H9 (cell line): ENCODE measurements around the gene SIN3A. TPM values are rescaled to one million over a fixed set of nuclear protein-coding genes. Genes with fewer than 3 reads are reported as not detected.

ENCODE experiments used
- DNase-seq: peaks from one replicate; pipeline ENCODE4 v3.0.0-alpha.2; 2017
- H2AFZ ChIP-seq: one replicate; pipeline ENCODE4 v1.6.1; 2013; ENCODE audit warnings: mild to moderate bottlenecking, low read length, control low read depth, moderate library complexity
- H2AK5ac ChIP-seq: 2 replicates; pipeline ENCODE4 v1.6.1; 2013; ENCODE audit warnings: low read length, control low read depth, mixed read lengths; ENCODE audit not compliant: insufficient read length
- H2BK120ac ChIP-seq: one replicate; pipeline ENCODE4 v1.6.1; 2013; ENCODE audit warnings: low read depth, mild to moderate bottlenecking, low read length, control low read depth, inconsistent platforms; ENCODE audit not compliant: poor library complexity, severe bottlenecking
- H2BK12ac ChIP-seq: 2 replicates; pipeline ENCODE4 v1.6.1; 2013; ENCODE audit warnings: low read length, control low read depth, mixed read lengths, low read depth; ENCODE audit not compliant: insufficient read length
- H2BK15ac ChIP-seq: 2 replicates; pipeline ENCODE4 v1.6.1; 2013; ENCODE audit warnings: low read depth, low read length, control low read depth
- H2BK20ac ChIP-seq: one replicate; pipeline ENCODE4 v1.6.1; 2013; ENCODE audit warnings: low read depth, mild to moderate bottlenecking, low read length, control low read depth, inconsistent platforms; ENCODE audit not compliant: poor library complexity, severe bottlenecking
- H2BK5ac ChIP-seq: 2 replicates; pipeline ENCODE4 v1.6.1; 2013; ENCODE audit warnings: low read length, control low read depth, mixed read lengths; ENCODE audit not compliant: insufficient read length
- H3K14ac ChIP-seq: 2 replicates; pipeline ENCODE4 v1.6.1; 2013; ENCODE audit warnings: low read length, control low read depth; ENCODE audit not compliant: insufficient read depth
- H3K18ac ChIP-seq: 2 replicates; pipeline ENCODE4 v1.6.1; 2013; ENCODE audit warnings: low read depth, mild to moderate bottlenecking, mixed read lengths, low read length, control low read depth; ENCODE audit not compliant: insufficient read length
- H3K23ac ChIP-seq: 2 replicates; pipeline ENCODE4 v1.6.1; 2013; ENCODE audit warnings: low read length, control low read depth, mixed read lengths, low read depth; ENCODE audit not compliant: insufficient read length
- H3K23me2 ChIP-seq: 2 replicates; pipeline ENCODE4 v1.6.1; 2013; ENCODE audit warnings: low read depth, mild to moderate bottlenecking, mixed read lengths, low read length, control low read depth; ENCODE audit not compliant: insufficient read length, poor library complexity, severe bottlenecking
- H3K27ac ChIP-seq: 2 replicates; pipeline ENCODE4 v1.5.1; 2013; ENCODE audit warnings: low read length, control low read depth, mixed read lengths, low read depth; ENCODE audit not compliant: insufficient read length
- H3K27me3 ChIP-seq: 2 replicates; pipeline ENCODE4 v1.6.1; 2013; ENCODE audit warnings: low read length, control low read depth, inconsistent platforms; ENCODE audit not compliant: insufficient read depth
- H3K4ac ChIP-seq: 2 replicates; pipeline ENCODE4 v1.6.1; 2013; ENCODE audit warnings: low read depth, mild to moderate bottlenecking, control low read depth, inconsistent platforms, low read length, moderate library complexity
- H3K4me1 ChIP-seq: 2 replicates; pipeline ENCODE4 v1.6.1; 2013; ENCODE audit warnings: low read length, control low read depth, inconsistent platforms; ENCODE audit not compliant: insufficient read depth
- H3K4me2 ChIP-seq: 2 replicates; pipeline ENCODE4 v1.6.1; 2013; ENCODE audit warnings: low read length, control low read depth, mixed read lengths; ENCODE audit not compliant: insufficient read length, insufficient read depth
- H3K56ac ChIP-seq: 2 replicates; pipeline ENCODE4 v1.6.1; 2013; ENCODE audit warnings: low read depth, mild to moderate bottlenecking, mixed read lengths, low read length, control low read depth; ENCODE audit not compliant: insufficient read length
- H3K79me1 ChIP-seq: 2 replicates; pipeline ENCODE4 v1.6.1; 2013; ENCODE audit warnings: low read depth, mild to moderate bottlenecking, moderate library complexity, low read length, control low read depth, inconsistent platforms; ENCODE audit not compliant: insufficient read depth, poor library complexity, severe bottlenecking
- H3K79me2 ChIP-seq: 2 replicates; pipeline ENCODE4 v1.6.1; 2013; ENCODE audit warnings: low read length, control low read depth, inconsistent platforms; ENCODE audit not compliant: insufficient read depth
- H3K9ac ChIP-seq: 2 replicates; pipeline ENCODE4 v1.6.1; 2013; ENCODE audit warnings: low read length, control low read depth, mixed read lengths; ENCODE audit not compliant: insufficient read length; ENCODE audit errors: extremely low read depth
- H3K9me3 ChIP-seq: one replicate; pipeline ENCODE4 v1.6.1; 2013; ENCODE audit warnings: low read depth, low read length, inconsistent platforms; ENCODE audit not compliant: control insufficient read depth
- H3T11ph ChIP-seq: one replicate; pipeline ENCODE4 v1.6.1; 2013; ENCODE audit warnings: mild to moderate bottlenecking, low read length, control low read depth, inconsistent platforms
- H4K20me1 ChIP-seq: one replicate; pipeline ENCODE4 v1.6.1; 2013; ENCODE audit not compliant: control insufficient read depth, insufficient read length, insufficient read depth
- H4K5ac ChIP-seq: 2 replicates; pipeline ENCODE4 v1.6.1; 2013; ENCODE audit warnings: low read depth, mild to moderate bottlenecking, mixed read lengths, low read length, control low read depth; ENCODE audit not compliant: insufficient read length
- H4K8ac ChIP-seq: replicated peaks from 2 replicates; pipeline ENCODE4 v1.6.1; 2013; ENCODE audit warnings: low read length, control low read depth, mixed read lengths, low read depth; ENCODE audit not compliant: insufficient read length
- H4K91ac ChIP-seq: 2 replicates; pipeline ENCODE4 v1.6.1; 2013; ENCODE audit warnings: low read depth, mild to moderate bottlenecking, moderate library complexity, mixed read lengths, low read length, control low read depth; ENCODE audit not compliant: insufficient read length
- H3K27ac Mint-ChIP-seq, 3 experiments: 2 replicates in 2 of 3; 3 replicates in 1 of 3; pipeline ENCODE4 v1.8.0; 2020 to 2021; ENCODE audit warnings: mixed read lengths in 3 of 3, mild to moderate bottlenecking in 1 of 3, moderate library complexity in 1 of 3
- H3K27me3 Mint-ChIP-seq: 2 replicates; pipeline ENCODE4 v1.8.0; 2021; ENCODE audit warnings: low read depth, mild to moderate bottlenecking, moderate library complexity, mixed read lengths
- H3K36me3 Mint-ChIP-seq, 3 experiments: 2 replicates in 2 of 3; 3 replicates in 1 of 3; pipeline ENCODE4 v1.8.0; 2020 to 2021; ENCODE audit warnings: low read depth in 3 of 3, mixed read lengths in 3 of 3; ENCODE audit not compliant: insufficient read depth in 1 of 3
- H3K4me1 Mint-ChIP-seq, 2 experiments: 2 replicates each; pipeline ENCODE4 v1.8.0; 2020; ENCODE audit warnings: mixed read lengths in 2 of 2
- H3K4me3 Mint-ChIP-seq, 2 experiments: 2 replicates in 1 of 2; 3 replicates in 1 of 2; pipeline ENCODE4 v1.8.0; 2020 to 2021; ENCODE audit warnings: mild to moderate bottlenecking in 2 of 2, mixed read lengths in 2 of 2, moderate library complexity in 1 of 2
- H3K9me3 Mint-ChIP-seq, 2 experiments: 2 replicates in 1 of 2; 3 replicates in 1 of 2; pipeline ENCODE4 v1.8.0; 2020; ENCODE audit warnings: mild to moderate bottlenecking in 2 of 2, mixed read lengths in 2 of 2, moderate library complexity in 1 of 2
- WGBS: extraction: QIAGEN DNeasy Blood & Tissue Kit; methylation state at CpG from one replicate; pipeline ENCODE4 v1.1.7; 2013; ENCODE audit warnings: missing lambda C conversion rate, low lambda C conversion rate, mixed read lengths; ENCODE audit not compliant: insufficient read length; ENCODE audit errors: extremely low coverage; 5-methylcytosine and 5-hydroxymethylcytosine counted together
- total RNA-seq: library from RNA; stranded (reverse); gene quantifications from 2 replicates; pipeline ENCODE4 v1.2.1, GENCODE V29; 2021
- TF ChIP-seq, protein P1 (sequence below): fragments of 200-600 bp; sonication (generic); conservative IDR thresholded peaks from 3 replicates; pipeline ENCODE4 v1.8.0; 2021; ENCODE audit warnings: antibody characterized with exemption, mild to moderate bottlenecking

SIN3A gene
- total RNA-seq, 1 experiment from 2014 or later, result 102 TPM

DNA sequence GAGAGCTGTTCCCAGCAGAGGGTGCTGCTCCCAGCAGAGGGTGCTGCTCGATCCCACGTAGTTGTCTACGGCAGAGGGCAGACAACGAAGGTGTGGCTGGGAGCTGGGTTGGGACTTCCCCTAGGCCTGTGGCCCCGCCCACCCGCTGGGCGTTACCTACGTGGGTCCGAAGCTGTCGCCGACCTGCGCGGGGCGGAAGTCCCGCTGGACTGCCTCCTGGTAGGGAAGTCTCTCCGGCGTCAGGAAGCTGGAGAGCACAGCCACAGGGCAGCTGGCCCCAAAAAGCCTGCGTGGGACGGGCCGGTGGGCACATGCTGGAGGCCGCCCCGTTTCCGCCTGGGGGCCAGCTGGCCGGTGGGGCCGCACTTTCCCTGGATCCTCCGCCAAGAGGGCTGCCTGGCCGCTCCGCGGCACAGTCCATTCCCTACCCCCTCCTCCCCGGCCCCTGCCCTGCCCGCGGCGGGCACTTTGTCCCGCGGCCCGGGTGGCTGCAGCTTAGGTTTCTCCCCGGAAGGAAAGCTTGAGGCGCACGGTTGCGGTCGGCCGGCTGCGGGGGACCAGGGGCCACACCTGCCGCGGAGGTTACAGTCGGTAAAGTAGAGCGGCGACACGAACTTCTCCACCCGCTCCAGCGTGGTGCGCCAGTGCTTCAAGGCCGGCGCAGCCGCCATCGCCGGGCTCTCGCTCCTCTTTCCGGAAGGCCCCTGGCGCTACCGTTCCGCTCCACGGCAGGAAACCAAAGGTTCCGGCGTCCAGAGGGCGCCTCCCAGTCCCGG lies 83.4 kb downstream of the SIN3A start, which contains the start of gene MAN2C1:
MAN2C1 (minus strand) TSS at position 695 of the 776 bp plus-strand sequence; CDS start at position 671, 24 bp downstream.
- H3K18ac ChIP-seq, result peak within 1 kb of the TSS; percentile 89
- H2BK20ac ChIP-seq, result no peak within 1 kb of the TSS
- Mint-ChIP-seq H3K27me3 (no peaks in the 10 kb centered on the region; the same call in 1 of the 2 replicates), H3K36me3 (peaks cover 20 to 52% (median 45%) of the 10 kb centered on the region in 3 experiments; a peak in 6 of 7 replicates), H3K9me3 (no peaks in the 10 kb centered on the region), H3K4me3 (peak within 1 kb of the TSS; percentile 87 to 91), H3K4me1 (peaks cover 19 to 20% of the 10 kb centered on the region in 2 experiments), H3K27ac (peak within 1 kb of the TSS; percentile 95 to 97 (median 96))
- no peak within 1 kb of the TSS for H3K23ac ChIP-seq
- no peak within 1 kb of the TSS for H2BK5ac ChIP-seq
- no peak within 1 kb of the TSS for H2AK5ac ChIP-seq
- H3K79me2 ChIP-seq, result no peaks in the 10 kb centered on the region
- H3K4me2 ChIP-seq, result peak within 1 kb of the TSS; percentile 69
- no CpG with 5 or more reads among the region's 67 CpGs for WGBS
- H4K5ac ChIP-seq, result no peak within 1 kb of the TSS
- no peak within 1 kb of the TSS for H2AFZ ChIP-seq
- no peak within 1 kb of the TSS for H3K27ac ChIP-seq
- no peak within 1 kb of the TSS for H2BK15ac ChIP-seq
- H3K79me1 ChIP-seq, result no peaks in the 10 kb centered on the region
- H2BK120ac ChIP-seq, result no peak within 1 kb of the TSS
- H3K27me3 ChIP-seq, result no peaks in the 10 kb centered on the region
- H4K91ac ChIP-seq, result no peak within 1 kb of the TSS
- peak within 1 kb of the TSS; percentile 58 for H3K9ac ChIP-seq
- no peak within 1 kb of the TSS for H3K4ac ChIP-seq
- peak; percentile 98 for DNase-seq
- no peaks in the 10 kb centered on the region; the same call in 1 of the 2 replicates for H3K4me1 ChIP-seq
- no peak within 1 kb of the TSS for H3T11ph ChIP-seq
- TF ChIP-seq, protein P1, sequence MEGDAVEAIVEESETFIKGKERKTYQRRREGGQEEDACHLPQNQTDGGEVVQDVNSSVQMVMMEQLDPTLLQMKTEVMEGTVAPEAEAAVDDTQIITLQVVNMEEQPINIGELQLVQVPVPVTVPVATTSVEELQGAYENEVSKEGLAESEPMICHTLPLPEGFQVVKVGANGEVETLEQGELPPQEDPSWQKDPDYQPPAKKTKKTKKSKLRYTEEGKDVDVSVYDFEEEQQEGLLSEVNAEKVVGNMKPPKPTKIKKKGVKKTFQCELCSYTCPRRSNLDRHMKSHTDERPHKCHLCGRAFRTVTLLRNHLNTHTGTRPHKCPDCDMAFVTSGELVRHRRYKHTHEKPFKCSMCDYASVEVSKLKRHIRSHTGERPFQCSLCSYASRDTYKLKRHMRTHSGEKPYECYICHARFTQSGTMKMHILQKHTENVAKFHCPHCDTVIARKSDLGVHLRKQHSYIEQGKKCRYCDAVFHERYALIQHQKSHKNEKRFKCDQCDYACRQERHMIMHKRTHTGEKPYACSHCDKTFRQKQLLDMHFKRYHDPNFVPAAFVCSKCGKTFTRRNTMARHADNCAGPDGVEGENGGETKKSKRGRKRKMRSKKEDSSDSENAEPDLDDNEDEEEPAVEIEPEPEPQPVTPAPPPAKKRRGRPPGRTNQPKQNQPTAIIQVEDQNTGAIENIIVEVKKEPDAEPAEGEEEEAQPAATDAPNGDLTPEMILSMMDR, result peak; percentile 79
- peak within 1 kb of the TSS; percentile 82; the same call in 1 of the 2 replicates for H3K14ac ChIP-seq
- no peak within 1 kb of the TSS for H4K8ac ChIP-seq
- no peaks in the 10 kb centered on the region for H3K9me3 ChIP-seq
- no peak within 1 kb of the TSS for H3K56ac ChIP-seq
- no peaks in the 10 kb centered on the region for H3K23me2 ChIP-seq
- H4K20me1 ChIP-seq, result no peaks in the 10 kb centered on the region
- H2BK12ac ChIP-seq, result no peak within 1 kb of the TSS
